HEK293T (cell line): ENCODE measurements around the gene BFSP1.

Experiments used
- BHLHE40 ChIP-seq: fragments of 450-650 bp; IDR thresholded peaks from 2 replicates; pipeline ENCODE4 v1.6.1; 2016; ENCODE audit warnings: mild to moderate bottlenecking, moderate library complexity, borderline replicate concordance
- ELF4 ChIP-seq: fragments of 450-650 bp; IDR thresholded peaks from 2 replicates; pipeline ENCODE4 v1.6.1; 2017; ENCODE audit warnings: antibody characterized with exemption
- FOXK2 ChIP-seq: fragments of 450-650 bp; IDR thresholded peaks from 2 replicates; pipeline ENCODE4 v1.6.1; 2016; ENCODE audit warnings: mild to moderate bottlenecking
- FOXM1 ChIP-seq: fragments of 450-650 bp; IDR thresholded peaks from 2 replicates; pipeline ENCODE4 v1.6.1; 2017; ENCODE audit warnings: mild to moderate bottlenecking, borderline replicate concordance
- HDGF ChIP-seq: fragments of 450-650 bp; IDR thresholded peaks from 2 replicates; pipeline ENCODE4 v1.6.1; 2017; ENCODE audit warnings: antibody characterized with exemption, borderline replicate concordance
- PKNOX1 ChIP-seq: fragments of 450-650 bp; IDR thresholded peaks from 2 replicates; pipeline ENCODE4 v1.6.1; 2016
- SP1 ChIP-seq: fragments of 450-650 bp; IDR thresholded peaks from 2 replicates; pipeline ENCODE4 v1.6.1; 2017
- SUZ12 ChIP-seq: fragments of 450-650 bp; IDR thresholded peaks from 2 replicates; pipeline ENCODE4 v1.6.1; 2016; ENCODE audit warnings: mild to moderate bottlenecking
- TARDBP ChIP-seq: fragments of 450-650 bp; IDR thresholded peaks from 2 replicates; pipeline ENCODE4 v1.6.1; 2016
- ZNF384 ChIP-seq: fragments of 450-650 bp; IDR thresholded peaks from 2 replicates; pipeline ENCODE4 v1.6.1; 2016

- TF ChIP-seq FOXK2 (no peak), BHLHE40 (no peak), ZNF384 (no peak), TARDBP (no peak), ELF4 (no peak), SUZ12 (no peak), FOXM1 (no peak), HDGF (no peak), PKNOX1 (no peak), SP1 (no peak)
Observed at GRCh38 chr20:17530153-17530552, 1.0 kb downstream of the BFSP1 start.
